ENCODE data around the gene ANTKMT. TPM values are rescaled to one million over a fixed set of nuclear protein-coding genes. Genes with fewer than 3 reads are reported as not detected.

Gene ANTKMT
- total and polyA plus RNA-seq, 4 donors = 13.1 to 33.0 (median 22.2) TPM

DNA sequence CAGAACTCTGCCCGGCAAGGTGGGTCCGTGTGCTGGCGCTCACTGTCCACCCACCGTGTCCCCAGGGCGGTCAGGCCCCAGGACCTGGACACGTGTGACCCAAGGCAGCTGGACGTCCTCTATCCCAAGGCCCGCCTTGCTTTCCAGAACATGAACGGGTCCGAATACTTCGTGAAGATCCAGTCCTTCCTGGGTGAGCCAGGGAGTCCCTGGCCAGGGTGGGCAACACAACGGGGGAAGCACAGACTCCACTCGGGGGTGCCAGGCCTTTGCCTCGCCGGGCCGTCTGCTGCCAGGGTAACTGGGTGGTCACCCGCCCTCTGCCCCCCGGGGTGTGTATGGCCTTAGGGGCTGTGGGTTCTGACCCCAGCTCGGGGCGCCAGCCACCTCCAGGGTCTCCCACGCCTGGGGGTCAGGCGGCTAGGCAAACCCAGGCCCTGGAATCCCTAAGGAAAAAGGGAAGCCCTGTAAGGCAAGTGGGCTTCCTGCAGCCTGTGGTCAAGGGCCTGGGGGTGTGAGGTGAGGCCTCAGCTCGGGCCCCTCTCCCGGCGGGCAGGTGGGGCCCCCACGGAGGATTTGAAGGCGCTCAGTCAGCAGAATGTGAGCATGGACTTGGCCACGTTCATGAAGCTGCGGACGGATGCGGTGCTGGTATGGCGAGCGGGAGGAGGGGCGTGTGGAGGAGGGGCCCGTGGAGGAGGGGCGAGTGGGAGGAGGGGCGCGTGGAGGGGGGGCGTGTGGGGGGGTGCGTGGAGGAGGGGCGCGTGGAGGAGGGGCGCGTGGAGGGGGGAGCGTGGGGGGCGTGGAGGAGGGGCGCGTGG, 46.1 kb downstream of the ANTKMT start:
- no peak overlapping the region for H3K27ac ChIP-seq (ENCODE audit: low read depth in 1 of 2, low read length in 2 of 2)
- DNase-seq (no peak), ATAC-seq (ENCODE audit: low FRiP score) (no peak)
- H3K4me3 ChIP-seq (ENCODE audit: low read length in 2 of 2) = no peak overlapping the region
- no peaks in the 10 kb centered on the region for H3K4me1 ChIP-seq (ENCODE audit: control insufficient read depth in 1 of 2, insufficient read depth in 2 of 2, low read length in 2 of 2)
- no peaks in the 10 kb centered on the region for H3K36me3 ChIP-seq (ENCODE audit: control insufficient read depth in 1 of 2, insufficient read depth in 2 of 2, low read length in 1 of 2)
- no peaks in the 10 kb centered on the region for H3K9me3 ChIP-seq (ENCODE audit: control insufficient read depth, low read length)
- no peaks in the 10 kb centered on the region for H3K27me3 ChIP-seq (ENCODE audit: control insufficient read depth in 1 of 2, insufficient read depth in 2 of 2, low read length in 1 of 2)
- WGBS, 2 donors = 63 to 73% methylated on average over 31 to 39 of the region's 48 CpGs
- intact Hi-C loops (cut with DNase I) = no loop called here

DNA sequence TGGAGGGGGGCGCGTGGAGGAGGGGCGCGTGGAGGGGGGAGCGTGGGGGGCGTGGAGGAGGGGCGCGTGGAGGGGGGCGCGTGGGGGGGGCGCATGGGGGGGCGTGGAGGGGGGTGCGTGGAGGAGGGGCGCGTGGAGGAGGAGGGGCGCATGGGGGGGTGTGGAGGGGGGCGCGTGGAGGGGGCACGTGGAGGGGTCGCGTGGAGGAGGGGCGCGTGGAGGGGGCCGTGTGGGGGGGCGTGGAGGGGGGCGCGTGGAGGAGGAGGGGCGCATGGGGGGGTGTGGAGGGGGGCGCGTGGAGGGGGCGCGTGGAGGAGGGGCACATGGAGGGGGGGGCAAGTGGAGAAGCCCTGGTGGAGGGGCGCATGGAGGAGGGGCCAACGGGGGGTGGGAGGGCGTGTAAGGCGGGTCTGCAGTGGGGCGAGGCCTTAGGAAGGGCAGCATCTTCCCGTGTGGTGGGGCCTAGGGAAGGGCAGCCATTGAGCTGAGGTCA, 46.8 kb downstream of the ANTKMT start:
- Histone ChIP-seq H3K4me3 (ENCODE audit: low read length in 2 of 2) (no peak overlapping the region), H3K27me3 (ENCODE audit: control insufficient read depth in 1 of 2, insufficient read depth in 2 of 2, low read length in 1 of 2) (no peaks in the 10 kb centered on the region), H3K9me3 (ENCODE audit: control insufficient read depth, low read length) (no peaks in the 10 kb centered on the region), H3K4me1 (ENCODE audit: control insufficient read depth in 1 of 2, insufficient read depth in 2 of 2, low read length in 2 of 2) (no peaks in the 10 kb centered on the region), H3K36me3 (ENCODE audit: control insufficient read depth in 1 of 2, insufficient read depth in 2 of 2, low read length in 1 of 2) (no peaks in the 10 kb centered on the region), H3K27ac (ENCODE audit: low read depth in 1 of 2, low read length in 2 of 2) (no peak overlapping the region)
- WGBS, 2 donors = 43 to 72% methylated on average over 5 to 24 of the region's 38 CpGs
- DNase-seq (no peak), ATAC-seq (ENCODE audit: low FRiP score) (no peak)
- intact Hi-C loops (cut with DNase I) = no loop called here

DNA sequence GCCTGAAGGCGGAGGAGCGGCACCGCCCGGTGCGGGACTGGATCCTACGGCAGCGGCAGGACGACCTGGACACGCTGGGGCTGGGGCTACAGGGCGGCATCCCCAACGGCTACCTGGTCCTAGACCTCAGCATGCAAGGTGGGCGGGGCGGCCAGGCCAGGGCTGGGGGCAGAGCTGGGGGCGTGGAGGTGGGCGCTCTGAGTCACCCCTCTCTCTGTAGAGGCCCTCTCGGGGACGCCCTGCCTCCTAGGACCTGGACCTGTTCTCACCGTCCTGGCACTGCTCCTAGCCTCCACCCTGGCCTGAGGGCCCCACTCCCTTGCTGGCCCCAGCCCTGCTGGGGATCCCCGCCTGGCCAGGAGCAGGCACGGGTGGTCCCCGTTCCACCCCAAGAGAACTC, 47.5 kb downstream of the ANTKMT start:
- DNase-seq (no peak), ATAC-seq (ENCODE audit: low FRiP score) (no peak)
- no peak overlapping the region for H3K4me3 ChIP-seq (ENCODE audit: low read length in 2 of 2)
- no peaks in the 10 kb centered on the region for H3K9me3 ChIP-seq (ENCODE audit: control insufficient read depth, low read length)
- H3K4me1 ChIP-seq (ENCODE audit: control insufficient read depth in 1 of 2, insufficient read depth in 2 of 2, low read length in 2 of 2) = no peaks in the 10 kb centered on the region
- WGBS, 2 donors = 66 to 83% methylated on average over 21 of the region's 21 CpGs
- no peaks in the 10 kb centered on the region for H3K27me3 ChIP-seq (ENCODE audit: control insufficient read depth in 1 of 2, insufficient read depth in 2 of 2, low read length in 1 of 2)
- H3K36me3 ChIP-seq (ENCODE audit: control insufficient read depth in 1 of 2, insufficient read depth in 2 of 2, low read length in 1 of 2) = no peaks in the 10 kb centered on the region
- intact Hi-C loops (cut with DNase I) = no loop called here
- no peak overlapping the region for H3K27ac ChIP-seq (ENCODE audit: low read depth in 1 of 2, low read length in 2 of 2)

DNA sequence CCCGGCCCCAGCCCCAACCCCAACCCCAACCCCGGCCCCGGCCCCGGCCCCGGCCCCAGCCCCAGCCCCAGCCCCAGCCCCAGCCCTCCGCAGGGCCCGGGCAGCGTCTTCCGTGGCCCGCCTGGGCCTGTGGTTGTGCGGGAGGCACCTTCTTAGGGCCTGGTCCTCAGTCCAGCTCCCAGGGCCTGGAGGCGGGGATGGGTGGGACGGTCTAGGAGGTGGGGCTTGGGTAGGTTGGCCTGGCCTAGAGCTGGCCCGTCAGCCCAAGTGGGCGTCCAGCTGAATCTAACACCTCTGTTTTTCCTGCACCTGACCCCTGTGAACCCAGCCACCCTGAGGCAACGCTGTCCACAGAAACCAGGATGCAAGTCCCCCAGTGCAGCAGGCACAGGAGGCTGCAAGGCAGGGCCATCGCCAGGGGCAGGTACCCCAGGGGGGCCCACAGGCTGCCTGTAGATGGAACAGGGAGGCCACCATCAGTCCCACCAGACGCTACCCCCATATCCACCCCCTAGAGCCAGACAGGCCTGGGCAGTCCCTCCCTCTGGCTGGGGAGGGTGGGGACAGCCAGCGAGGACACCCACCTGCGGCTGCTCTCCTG, 48.3 kb downstream of the ANTKMT start:
- Histone ChIP-seq H3K4me1 (ENCODE audit: control insufficient read depth in 1 of 2, insufficient read depth in 2 of 2, low read length in 2 of 2) (no peaks in the 10 kb centered on the region), H3K36me3 (ENCODE audit: control insufficient read depth in 1 of 2, insufficient read depth in 2 of 2, low read length in 1 of 2) (no peaks in the 10 kb centered on the region), H3K4me3 (ENCODE audit: low read length in 2 of 2) (no peak overlapping the region), H3K27ac (ENCODE audit: low read depth in 1 of 2, low read length in 2 of 2) (no peak overlapping the region), H3K9me3 (ENCODE audit: control insufficient read depth, low read length) (no peaks in the 10 kb centered on the region), H3K27me3 (ENCODE audit: control insufficient read depth in 1 of 2, insufficient read depth in 2 of 2, low read length in 1 of 2) (no peaks in the 10 kb centered on the region)
- intact Hi-C loops (cut with DNase I) = no loop called here
- WGBS, 2 donors = 28 to 63% methylated on average over 16 to 20 of the region's 20 CpGs
- ATAC-seq (ENCODE audit: low FRiP score) (no peak), DNase-seq (no peak)

DNA sequence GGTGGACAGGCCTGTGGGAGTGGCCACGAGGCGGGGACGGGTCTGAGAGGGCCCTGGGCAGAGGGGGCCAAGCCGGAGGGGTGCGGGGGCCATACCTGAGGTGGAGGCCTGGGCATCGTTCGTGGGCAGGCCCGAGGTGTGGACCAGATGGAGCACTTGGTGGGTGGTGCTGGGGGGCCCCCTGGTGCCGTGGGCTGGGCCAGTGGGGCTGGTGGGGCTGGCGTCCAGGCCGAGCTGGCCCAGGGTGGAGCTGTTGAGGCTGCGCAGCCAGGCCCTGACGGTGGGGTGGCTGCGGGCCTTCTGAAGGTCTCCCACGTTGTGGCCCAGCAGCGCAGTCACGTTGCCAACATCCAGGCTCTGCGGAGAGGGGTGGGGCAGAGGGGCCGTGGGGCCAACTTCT, 49.0 kb downstream of the ANTKMT start:
- WGBS, 2 donors = 78 to 80% methylated on average over 17 to 19 of the region's 19 CpGs
- DNase-seq (no peak), ATAC-seq (ENCODE audit: low FRiP score) (no peak)

DNA sequence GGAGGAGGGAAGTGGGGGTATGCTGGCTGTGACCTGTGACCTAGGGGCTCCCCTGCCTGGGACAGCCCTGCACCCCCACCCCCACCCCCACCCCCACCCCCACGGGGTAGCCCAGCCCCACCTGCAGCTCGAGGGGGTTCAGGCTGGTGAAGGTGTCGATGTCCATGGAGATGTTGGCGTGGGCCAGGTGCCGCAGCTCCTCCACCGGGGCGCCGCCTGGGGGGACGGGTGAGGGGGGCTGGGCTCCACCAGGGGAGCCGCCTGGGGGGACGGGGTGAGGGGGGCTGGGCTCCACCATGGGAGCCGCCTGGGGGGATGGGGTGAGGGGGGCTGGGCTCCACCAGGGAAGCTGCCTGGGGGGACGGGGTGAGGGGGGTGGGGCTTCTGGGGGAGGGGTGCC, 49.5 kb downstream of the ANTKMT start:
- DNase-seq (no peak), ATAC-seq (ENCODE audit: low FRiP score) (no peak)
- no peaks in the 10 kb centered on the region for H3K36me3 ChIP-seq (ENCODE audit: control insufficient read depth in 1 of 2, insufficient read depth in 2 of 2, low read length in 1 of 2)
- 56 to 70% methylated on average over 3 to 13 of the region's 13 CpGs for WGBS, 2 donors
- no peaks in the 10 kb centered on the region for H3K4me1 ChIP-seq (ENCODE audit: control insufficient read depth in 1 of 2, insufficient read depth in 2 of 2, low read length in 2 of 2)
- H3K27me3 ChIP-seq (ENCODE audit: control insufficient read depth in 1 of 2, insufficient read depth in 2 of 2, low read length in 1 of 2) = no peaks in the 10 kb centered on the region
- no peak overlapping the region for H3K27ac ChIP-seq (ENCODE audit: low read depth in 1 of 2, low read length in 2 of 2)
- H3K9me3 ChIP-seq (ENCODE audit: control insufficient read depth, low read length) = no peaks in the 10 kb centered on the region
- H3K4me3 ChIP-seq (ENCODE audit: low read length in 2 of 2) = no peak overlapping the region
- intact Hi-C loops (cut with DNase I) = no loop called here

More for the DNA sequence above, 49.0 kb downstream of the ANTKMT start:
- Histone ChIP-seq H3K36me3 (ENCODE audit: control insufficient read depth in 1 of 2, insufficient read depth in 2 of 2, low read length in 1 of 2) (no peaks in the 10 kb centered on the region), H3K27ac (ENCODE audit: low read depth in 1 of 2, low read length in 2 of 2) (no peak overlapping the region), H3K27me3 (ENCODE audit: control insufficient read depth in 1 of 2, insufficient read depth in 2 of 2, low read length in 1 of 2) (no peaks in the 10 kb centered on the region), H3K9me3 (ENCODE audit: control insufficient read depth, low read length) (no peaks in the 10 kb centered on the region), H3K4me3 (ENCODE audit: low read length in 2 of 2) (no peak overlapping the region), H3K4me1 (ENCODE audit: control insufficient read depth in 1 of 2, insufficient read depth in 2 of 2, low read length in 2 of 2) (no peaks in the 10 kb centered on the region)
- intact Hi-C loops (cut with DNase I) = no loop called here

Small RNAs within 50 kb of the gene (microRNA-seq; reads per million reads assigned to microRNA genes)
- gene MIR662 = 0 reads per million in 2 donors

Other genes with a start within 250 kb of the ANTKMT start
- 10 to 100 TPM; 27.9 to 33.9 TPM for gene CAPN15, start 193.4 kb upstream of the ANTKMT start, total RNA-seq
- gene CAPN15, start 193.4 kb upstream of the ANTKMT start, polyA plus RNA-seq = 10 to 100 TPM; 15.3 to 24.1 TPM
- gene PRR35, start 160.8 kb upstream of the ANTKMT start, total RNA-seq = not detected
- under 1 TPM in 1 of 2 donors, not detected in 1; 0.05 TPM for gene PRR35, start 160.8 kb upstream of the ANTKMT start, polyA plus RNA-seq
- 1 to 10 TPM in 1 of 2 donors, under 1 TPM in 1; 0.52 to 2.2 TPM for gene NHLRC4, start 154.1 kb upstream of the ANTKMT start, total RNA-seq
- 1 to 10 TPM in 1 of 2 donors, under 1 TPM in 1; 0.25 to 2.6 TPM for gene NHLRC4, start 154.1 kb upstream of the ANTKMT start, polyA plus RNA-seq
- 10 to 100 TPM; 25.8 to 38.5 TPM for gene PIGQ, start 151.2 kb upstream of the ANTKMT start, total RNA-seq
- gene PIGQ, start 151.2 kb upstream of the ANTKMT start, polyA plus RNA-seq = 10 to 100 TPM; 10.8 to 92.2 TPM
- 10 to 100 TPM; 17.9 to 19.6 TPM for gene RAB40C, start 131.1 kb upstream of the ANTKMT start, total RNA-seq
- gene RAB40C, start 131.1 kb upstream of the ANTKMT start, polyA plus RNA-seq = 10 to 100 TPM in 1 of 2 donors, 1 to 10 TPM in 1; 9.5 to 40.7 TPM
- gene WFIKKN1, start 90.2 kb upstream of the ANTKMT start, total RNA-seq = 1 to 10 TPM in 1 of 2 donors, under 1 TPM in 1; 0.33 to 1.0 TPM
- gene WFIKKN1, start 90.2 kb upstream of the ANTKMT start, polyA plus RNA-seq = 1 to 10 TPM in 1 of 2 donors, under 1 TPM in 1; 0.63 to 2.2 TPM
- 10 to 100 TPM; 45.2 to 64.8 TPM for gene METTL26, start 84.8 kb upstream of the ANTKMT start, total RNA-seq
- 100 to 1,000 TPM in 1 of 2 donors, 10 to 100 TPM in 1; 86.0 to 158 TPM for gene METTL26, start 84.8 kb upstream of the ANTKMT start, polyA plus RNA-seq
- 10 to 100 TPM; 10.4 to 14.7 TPM for gene MCRIP2, start 79.3 kb upstream of the ANTKMT start, total RNA-seq
- gene MCRIP2, start 79.3 kb upstream of the ANTKMT start, polyA plus RNA-seq = 10 to 100 TPM; 22.9 to 28.9 TPM
- 10 to 100 TPM; 21.0 to 25.8 TPM for gene WDR90, start 71.8 kb upstream of the ANTKMT start, total RNA-seq
- 10 to 100 TPM in 1 of 2 donors, 1 to 10 TPM in 1; 7.5 to 60.9 TPM for gene WDR90, start 71.8 kb upstream of the ANTKMT start, polyA plus RNA-seq
- gene RHOT2, start 53.0 kb upstream of the ANTKMT start, total RNA-seq = 10 to 100 TPM; 79.3 to 93.8 TPM
- gene RHOT2, start 53.0 kb upstream of the ANTKMT start, polyA plus RNA-seq = 100 to 1,000 TPM in 1 of 2 donors, 10 to 100 TPM in 1; 27.4 to 356 TPM
- gene RHBDL1, start 45.5 kb upstream of the ANTKMT start, total RNA-seq = 1 to 10 TPM in 1 of 2 donors, under 1 TPM in 1; 0.88 to 1.3 TPM
- gene RHBDL1, start 45.5 kb upstream of the ANTKMT start, polyA plus RNA-seq = 1 to 10 TPM in 1 of 2 donors, not detected in 1; 1.5 TPM
- gene STUB1, start 40.7 kb upstream of the ANTKMT start, total RNA-seq = 10 to 100 TPM; 67.4 to 84.3 TPM
- gene STUB1, start 40.7 kb upstream of the ANTKMT start, polyA plus RNA-seq = 100 to 1,000 TPM; 126 to 169 TPM
- gene JMJD8, start 36.8 kb upstream of the ANTKMT start, total RNA-seq = 10 to 100 TPM; 46.1 to 51.7 TPM
- gene JMJD8, start 36.8 kb upstream of the ANTKMT start, polyA plus RNA-seq = 100 to 1,000 TPM in 1 of 2 donors, 10 to 100 TPM in 1; 55.2 to 110 TPM
- 1 to 10 TPM; 6.7 to 8.4 TPM for gene WDR24, start 30.7 kb upstream of the ANTKMT start, total RNA-seq
- 10 to 100 TPM in 1 of 2 donors, 1 to 10 TPM in 1; 4.3 to 10.4 TPM for gene WDR24, start 30.7 kb upstream of the ANTKMT start, polyA plus RNA-seq
- gene FBXL16, start 15.3 kb upstream of the ANTKMT start, total RNA-seq = under 1 TPM; 0.16 to 0.18 TPM
- not detected for gene FBXL16, start 15.3 kb upstream of the ANTKMT start, polyA plus RNA-seq
- gene METRN, start 6.0 kb upstream of the ANTKMT start, total RNA-seq = 10 to 100 TPM; 22.7 to 26.6 TPM
- gene METRN, start 6.0 kb upstream of the ANTKMT start, polyA plus RNA-seq = 10 to 100 TPM; 26.7 to 61.3 TPM
- 1 to 10 TPM in 1 of 2 donors, under 1 TPM in 1; 0.39 to 1.7 TPM for gene CCDC78, start 5.3 kb downstream of the ANTKMT start, total RNA-seq
- gene CCDC78, start 5.3 kb downstream of the ANTKMT start, polyA plus RNA-seq = under 1 TPM in 1 of 2 donors, not detected in 1; 0.97 TPM
- 1 to 10 TPM; 2.4 to 3.8 TPM for gene HAGHL, start 6.0 kb downstream of the ANTKMT start, total RNA-seq
- gene HAGHL, start 6.0 kb downstream of the ANTKMT start, polyA plus RNA-seq = 10 to 100 TPM in 1 of 2 donors, 1 to 10 TPM in 1; 2.8 to 22.5 TPM
- 10 to 100 TPM; 21.8 to 22.4 TPM for gene CIAO3, start 19.9 kb downstream of the ANTKMT start, total RNA-seq
- 10 to 100 TPM; 12.4 to 35.9 TPM for gene CIAO3, start 19.9 kb downstream of the ANTKMT start, polyA plus RNA-seq
- under 1 TPM; 0.33 to 0.52 TPM for gene MSLN, start 39.6 kb downstream of the ANTKMT start, total RNA-seq
- gene MSLN, start 39.6 kb downstream of the ANTKMT start, polyA plus RNA-seq = 1 to 10 TPM; 1.5 to 2.1 TPM
- gene RPUSD1, start 67.2 kb downstream of the ANTKMT start, total RNA-seq = 10 to 100 TPM; 12.1 to 13.5 TPM
- gene RPUSD1, start 67.2 kb downstream of the ANTKMT start, polyA plus RNA-seq = 10 to 100 TPM in 1 of 2 donors, 1 to 10 TPM in 1; 6.8 to 20.3 TPM
- gene CHTF18, start 67.5 kb downstream of the ANTKMT start, total RNA-seq = 10 to 100 TPM in 1 of 2 donors, 1 to 10 TPM in 1; 7.1 to 14.3 TPM
- 10 to 100 TPM in 1 of 2 donors, 1 to 10 TPM in 1; 3.0 to 56.9 TPM for gene CHTF18, start 67.5 kb downstream of the ANTKMT start, polyA plus RNA-seq
- not detected for gene GNG13, start 79.6 kb downstream of the ANTKMT start, total RNA-seq
- not detected for gene GNG13, start 79.6 kb downstream of the ANTKMT start, polyA plus RNA-seq
- gene LMF1, start 249.8 kb downstream of the ANTKMT start, total RNA-seq = 10 to 100 TPM; 18.2 to 38.4 TPM
- gene LMF1, start 249.8 kb downstream of the ANTKMT start, polyA plus RNA-seq = 10 to 100 TPM in 1 of 2 donors, 1 to 10 TPM in 1; 8.8 to 75.0 TPM